HG03575 (cell line): ENCODE measurements around the gene SLC6A3.
"Not testable (repeated sequence)": the region's sequence is repeated elsewhere in the genome, so short reads cannot be mapped to it uniquely, and the experiment has no call there.

ENCODE experiments used
- ATAC-seq: cut with Tn5 transposase; IDR thresholded peaks from one replicate; pipeline ENCODE4 v1.9.1; 2021; ENCODE audit not compliant: unreplicated experiment, insufficient number of reproducible peaks, low FRiP score; ENCODE audit errors: extremely low read depth

The SLC6A3 gene

GRCh38 chr5:1479066-1479465, 33.8 kb upstream of the SLC6A3 start:
- ATAC-seq: no peak

DNA sequence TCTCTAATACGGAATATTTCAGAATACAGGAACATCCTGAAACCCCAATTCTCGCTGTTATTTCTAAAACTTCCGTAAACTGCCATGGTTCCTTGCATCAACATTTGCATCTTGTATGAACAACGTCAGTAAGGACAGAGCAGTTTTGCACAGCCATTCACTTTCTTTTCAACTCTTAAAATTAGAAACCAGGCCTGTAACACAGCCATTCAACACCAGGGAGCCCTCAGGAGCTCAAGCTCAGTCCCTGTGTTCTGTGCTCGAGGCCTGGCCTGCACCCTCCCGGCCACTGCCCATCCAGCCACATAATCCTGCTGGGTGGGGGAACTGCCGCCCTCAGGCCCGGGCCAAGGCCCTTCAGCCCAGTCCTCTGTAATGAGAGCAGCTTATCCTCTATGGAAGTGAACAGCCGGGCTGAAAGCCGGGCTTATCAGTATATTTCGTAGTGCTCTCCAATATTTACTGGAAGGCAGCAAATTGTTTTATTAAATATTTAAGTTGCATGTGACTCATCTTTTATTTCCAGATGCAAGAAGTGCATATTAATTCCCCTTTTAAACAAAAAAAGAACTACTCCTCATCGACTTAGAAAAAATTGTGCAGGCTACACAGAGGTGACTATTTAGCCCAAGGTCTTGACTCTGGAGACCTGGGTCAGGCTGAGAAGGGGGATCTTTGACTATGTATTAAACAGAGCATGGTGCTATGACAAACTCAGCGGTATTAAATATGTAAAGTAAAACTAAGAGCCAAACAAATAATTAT, 33.2 kb upstream of the SLC6A3 start:
- ATAC-seq: no peak

- ATAC-seq: no peak
Measured at GRCh38 chr5:1477341-1477740, 32.1 kb upstream of the SLC6A3 start.

GRCh38 chr5:1476967-1477310, 31.7 kb upstream of the SLC6A3 start:
- ATAC-seq: no peak

GRCh38 chr5:1476181-1476966, 31.1 kb upstream of the SLC6A3 start:
- no peak for ATAC-seq

- not testable (repeated sequence) for ATAC-seq
Measured at GRCh38 chr5:1475544-1475900, 30.3 kb upstream of the SLC6A3 start.

DNA sequence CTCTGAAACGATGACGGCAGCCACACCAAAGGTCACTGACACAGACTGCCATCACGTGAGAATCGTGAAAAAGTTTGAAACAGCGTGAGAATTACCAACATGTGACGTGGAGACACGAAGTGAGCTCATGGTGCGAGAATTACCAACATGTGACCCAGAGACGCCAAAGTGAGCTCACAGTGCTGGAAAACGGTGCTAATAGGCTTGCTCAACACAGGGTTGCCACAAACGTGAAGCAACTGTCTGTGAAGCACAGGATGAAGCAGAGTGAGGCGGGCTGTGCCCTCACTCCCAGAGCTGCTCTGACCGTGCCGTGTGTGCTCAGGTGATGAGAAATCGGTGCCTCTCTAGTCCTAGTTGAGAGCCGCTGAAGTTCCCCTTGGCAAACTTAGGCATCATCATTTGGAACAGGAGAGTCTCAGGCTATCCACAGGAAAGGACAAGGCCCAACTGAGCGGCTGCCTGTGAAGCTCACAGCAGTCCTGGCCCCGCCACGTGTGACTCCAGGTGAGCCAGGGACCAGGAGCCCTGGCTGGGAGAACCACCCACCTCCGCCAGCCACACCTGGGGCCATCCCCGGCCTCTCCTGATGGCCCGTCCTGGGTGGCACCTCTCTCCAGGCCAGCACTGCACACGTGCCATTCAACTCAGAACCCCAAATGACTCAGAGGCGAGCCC, 29.8 kb upstream of the SLC6A3 start:
- no peak for ATAC-seq

DNA sequence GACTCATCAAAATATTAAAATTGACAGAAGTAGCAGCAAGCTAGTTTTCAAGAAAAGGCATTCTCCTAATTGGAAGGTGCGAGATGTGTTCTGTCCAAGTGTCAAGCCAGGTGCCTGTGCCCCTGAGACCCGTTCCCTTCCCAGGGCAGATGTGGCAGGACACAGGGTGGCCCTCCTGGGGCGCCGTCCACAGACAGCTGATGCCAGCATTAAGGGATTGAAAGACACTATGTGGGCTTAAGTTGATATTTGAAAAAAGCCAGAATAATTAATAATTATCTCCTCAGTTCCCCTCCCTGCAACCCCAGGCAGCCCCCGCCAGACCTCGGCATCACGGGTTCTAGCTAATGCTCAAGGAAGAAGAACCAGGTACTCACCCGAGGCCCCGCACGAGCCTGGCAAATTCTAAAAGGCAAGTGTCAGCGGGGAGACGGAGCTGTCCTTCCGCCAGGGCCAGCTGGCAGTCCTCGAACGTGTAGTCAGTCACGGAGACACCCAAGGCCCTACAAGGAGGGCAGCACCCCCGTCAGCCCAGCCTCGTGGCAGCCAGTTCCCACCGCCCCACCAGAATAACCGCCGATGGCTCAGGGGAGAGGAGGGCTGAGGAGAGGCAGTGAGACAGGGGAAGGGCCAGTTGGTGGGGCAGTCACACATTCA, 29.1 kb upstream of the SLC6A3 start:
- no peak for ATAC-seq

GRCh38 chr5:1473746-1474145, 28.5 kb upstream of the SLC6A3 start:
- no peak for ATAC-seq

GRCh38 chr5:1472964-1473628, 27.9 kb upstream of the SLC6A3 start:
- no peak for ATAC-seq

GRCh38 chr5:1471997-1472963, 27.0 kb upstream of the SLC6A3 start:
- no peak for ATAC-seq

GRCh38 chr5:1471240-1471853, 26.1 kb upstream of the SLC6A3 start:
- ATAC-seq: no peak

GRCh38 chr5:1470762-1471211, 25.5 kb upstream of the SLC6A3 start:
- ATAC-seq: no peak

- no peak for ATAC-seq
Measured at GRCh38 chr5:1468629-1469527, 23.6 kb upstream of the SLC6A3 start.

- no peak for ATAC-seq
Measured at GRCh38 chr5:1468247-1468612, 23.0 kb upstream of the SLC6A3 start.

DNA sequence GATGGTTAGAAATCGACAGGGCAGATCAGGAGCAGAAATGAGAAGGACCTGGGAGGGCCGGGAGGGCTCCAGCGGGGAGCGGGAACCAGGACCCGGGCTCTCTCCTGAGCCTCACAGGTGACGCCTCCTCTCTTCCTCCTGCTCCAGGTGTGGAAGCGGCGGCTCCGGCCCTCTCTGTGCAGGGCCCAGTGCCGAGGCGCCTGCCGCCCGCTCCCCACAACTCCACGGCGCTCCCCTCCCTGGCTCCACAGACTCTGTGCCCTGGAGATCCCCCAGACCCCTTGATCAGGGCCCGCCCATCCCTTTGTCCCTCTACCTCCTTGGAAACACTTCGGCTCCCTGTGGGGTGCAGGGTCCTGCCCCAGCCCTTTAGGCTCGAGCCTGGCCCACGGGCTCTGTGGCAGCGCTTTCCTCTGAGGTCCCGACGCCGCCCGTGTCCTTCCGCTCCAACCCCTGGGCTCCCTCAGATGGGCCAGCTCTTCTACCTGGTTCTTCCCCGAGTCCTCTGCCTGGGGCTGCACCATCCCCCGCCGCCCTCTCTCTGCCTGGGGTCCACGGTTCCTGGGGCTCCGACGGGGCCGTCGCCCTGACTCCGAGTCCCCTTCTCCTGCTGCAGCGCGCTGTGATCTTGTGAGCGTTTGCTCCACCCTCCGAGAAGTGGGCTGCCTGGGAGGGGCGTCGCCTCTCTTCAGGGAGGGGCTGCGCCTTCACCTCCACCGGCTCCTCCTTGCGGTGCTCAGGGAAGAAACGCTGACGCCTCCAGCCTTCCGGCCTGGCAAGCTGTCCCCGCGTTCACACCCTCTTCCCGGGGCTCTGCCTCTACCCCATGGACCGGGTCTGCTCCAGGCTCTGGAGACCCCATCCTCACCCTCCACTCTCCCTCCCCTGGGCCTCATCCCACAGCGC, 22.4 kb upstream of the SLC6A3 start:
- ATAC-seq: no peak
